ENCODE measurements around the gene PIK3CB. TPM values are rescaled to one million over a fixed set of nuclear protein-coding genes. Genes with fewer than 3 reads are reported as not detected.

The PIK3CB gene
- polyA plus RNA-seq, 1 of the 3 experiments (the other 2 are of a cell fraction), result 6.8 TPM

DNA sequence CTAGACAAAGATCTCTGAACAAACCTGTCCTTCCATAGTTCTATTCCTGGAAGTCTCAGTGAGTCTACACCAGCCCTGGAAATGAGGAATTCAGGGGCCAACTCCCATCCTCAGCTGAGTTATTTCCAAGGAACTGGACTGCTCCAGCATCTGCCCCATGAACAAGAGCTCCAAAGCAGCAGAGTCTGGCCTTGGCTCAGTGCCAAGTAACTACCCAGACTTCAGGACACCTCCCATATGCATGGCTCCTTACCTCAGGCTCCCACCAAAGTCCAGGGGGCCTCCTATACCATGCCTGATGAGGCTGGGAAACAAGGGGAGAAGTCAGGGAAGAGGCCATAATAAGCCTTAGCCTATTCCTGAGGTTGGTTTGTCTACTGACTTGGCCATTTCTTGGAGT is 181.2 kb downstream of the PIK3CB start (continued):
- TF ChIP-seq MXI1 (IDR thresholded peaks at IDR 0.05; ENCODE audit: low read depth, low read length) (no peak), MEF2A (IDR thresholded peaks at IDR 0.05; ENCODE audit: borderline replicate concordance, low read depth) (no peak)

DNA sequence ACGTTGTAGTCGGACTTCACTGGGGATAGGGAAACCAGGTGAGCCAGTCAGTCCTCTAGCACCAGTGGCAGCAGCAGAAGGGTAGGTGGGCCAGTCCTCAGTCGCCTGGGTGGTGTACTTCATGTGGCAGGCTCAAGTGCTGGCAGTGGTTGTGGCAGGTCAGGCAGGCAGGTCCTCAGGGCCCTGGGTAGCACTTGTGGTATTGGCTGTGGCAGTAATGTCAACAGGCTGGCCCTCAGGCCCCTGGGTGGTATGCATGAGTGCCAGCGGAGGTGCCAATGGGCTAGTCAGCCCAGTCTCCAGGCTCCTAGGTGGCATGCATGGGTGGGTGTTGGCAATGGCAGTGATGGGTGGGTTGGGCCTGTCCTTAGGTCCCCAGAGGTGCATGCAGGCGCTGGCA is 185.6 kb downstream of the PIK3CB start:
- no peak for TF ChIP-seq MXI1 (IDR thresholded peaks at IDR 0.05; ENCODE audit: low read depth, low read length)
- no peak for TF ChIP-seq POLR2AphosphoS5 (IDR thresholded peaks at IDR 0.05; ENCODE audit: low read depth, low read length)
- TF ChIP-seq, protein P1, sequence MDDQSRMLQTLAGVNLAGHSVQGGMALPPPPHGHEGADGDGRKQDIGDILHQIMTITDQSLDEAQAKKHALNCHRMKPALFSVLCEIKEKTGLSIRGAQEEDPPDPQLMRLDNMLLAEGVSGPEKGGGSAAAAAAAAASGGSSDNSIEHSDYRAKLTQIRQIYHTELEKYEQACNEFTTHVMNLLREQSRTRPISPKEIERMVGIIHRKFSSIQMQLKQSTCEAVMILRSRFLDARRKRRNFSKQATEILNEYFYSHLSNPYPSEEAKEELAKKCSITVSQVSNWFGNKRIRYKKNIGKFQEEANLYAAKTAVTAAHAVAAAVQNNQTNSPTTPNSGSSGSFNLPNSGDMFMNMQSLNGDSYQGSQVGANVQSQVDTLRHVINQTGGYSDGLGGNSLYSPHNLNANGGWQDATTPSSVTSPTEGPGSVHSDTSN (IDR thresholded peaks at IDR 0.05), result no peak
- TF ChIP-seq, protein P2, sequence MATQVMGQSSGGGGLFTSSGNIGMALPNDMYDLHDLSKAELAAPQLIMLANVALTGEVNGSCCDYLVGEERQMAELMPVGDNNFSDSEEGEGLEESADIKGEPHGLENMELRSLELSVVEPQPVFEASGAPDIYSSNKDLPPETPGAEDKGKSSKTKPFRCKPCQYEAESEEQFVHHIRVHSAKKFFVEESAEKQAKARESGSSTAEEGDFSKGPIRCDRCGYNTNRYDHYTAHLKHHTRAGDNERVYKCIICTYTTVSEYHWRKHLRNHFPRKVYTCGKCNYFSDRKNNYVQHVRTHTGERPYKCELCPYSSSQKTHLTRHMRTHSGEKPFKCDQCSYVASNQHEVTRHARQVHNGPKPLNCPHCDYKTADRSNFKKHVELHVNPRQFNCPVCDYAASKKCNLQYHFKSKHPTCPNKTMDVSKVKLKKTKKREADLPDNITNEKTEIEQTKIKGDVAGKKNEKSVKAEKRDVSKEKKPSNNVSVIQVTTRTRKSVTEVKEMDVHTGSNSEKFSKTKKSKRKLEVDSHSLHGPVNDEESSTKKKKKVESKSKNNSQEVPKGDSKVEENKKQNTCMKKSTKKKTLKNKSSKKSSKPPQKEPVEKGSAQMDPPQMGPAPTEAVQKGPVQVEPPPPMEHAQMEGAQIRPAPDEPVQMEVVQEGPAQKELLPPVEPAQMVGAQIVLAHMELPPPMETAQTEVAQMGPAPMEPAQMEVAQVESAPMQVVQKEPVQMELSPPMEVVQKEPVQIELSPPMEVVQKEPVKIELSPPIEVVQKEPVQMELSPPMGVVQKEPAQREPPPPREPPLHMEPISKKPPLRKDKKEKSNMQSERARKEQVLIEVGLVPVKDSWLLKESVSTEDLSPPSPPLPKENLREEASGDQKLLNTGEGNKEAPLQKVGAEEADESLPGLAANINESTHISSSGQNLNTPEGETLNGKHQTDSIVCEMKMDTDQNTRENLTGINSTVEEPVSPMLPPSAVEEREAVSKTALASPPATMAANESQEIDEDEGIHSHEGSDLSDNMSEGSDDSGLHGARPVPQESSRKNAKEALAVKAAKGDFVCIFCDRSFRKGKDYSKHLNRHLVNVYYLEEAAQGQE (IDR thresholded peaks at IDR 0.05; ENCODE audit: low read depth, low read length), result no peak
- no peak for TF ChIP-seq GABPA (IDR thresholded peaks at IDR 0.05; ENCODE audit: low read depth)
- TF ChIP-seq NFIC (IDR thresholded peaks at IDR 0.05; ENCODE audit: borderline replicate concordance), result no peak
- no peak for TF ChIP-seq NRF1 (IDR thresholded peaks at IDR 0.05; ENCODE audit: low read depth, low read length)
- TF ChIP-seq, protein P3, sequence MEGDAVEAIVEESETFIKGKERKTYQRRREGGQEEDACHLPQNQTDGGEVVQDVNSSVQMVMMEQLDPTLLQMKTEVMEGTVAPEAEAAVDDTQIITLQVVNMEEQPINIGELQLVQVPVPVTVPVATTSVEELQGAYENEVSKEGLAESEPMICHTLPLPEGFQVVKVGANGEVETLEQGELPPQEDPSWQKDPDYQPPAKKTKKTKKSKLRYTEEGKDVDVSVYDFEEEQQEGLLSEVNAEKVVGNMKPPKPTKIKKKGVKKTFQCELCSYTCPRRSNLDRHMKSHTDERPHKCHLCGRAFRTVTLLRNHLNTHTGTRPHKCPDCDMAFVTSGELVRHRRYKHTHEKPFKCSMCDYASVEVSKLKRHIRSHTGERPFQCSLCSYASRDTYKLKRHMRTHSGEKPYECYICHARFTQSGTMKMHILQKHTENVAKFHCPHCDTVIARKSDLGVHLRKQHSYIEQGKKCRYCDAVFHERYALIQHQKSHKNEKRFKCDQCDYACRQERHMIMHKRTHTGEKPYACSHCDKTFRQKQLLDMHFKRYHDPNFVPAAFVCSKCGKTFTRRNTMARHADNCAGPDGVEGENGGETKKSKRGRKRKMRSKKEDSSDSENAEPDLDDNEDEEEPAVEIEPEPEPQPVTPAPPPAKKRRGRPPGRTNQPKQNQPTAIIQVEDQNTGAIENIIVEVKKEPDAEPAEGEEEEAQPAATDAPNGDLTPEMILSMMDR (IDR thresholded peaks at IDR 0.05), result no peak
- TF ChIP-seq, protein P4, sequence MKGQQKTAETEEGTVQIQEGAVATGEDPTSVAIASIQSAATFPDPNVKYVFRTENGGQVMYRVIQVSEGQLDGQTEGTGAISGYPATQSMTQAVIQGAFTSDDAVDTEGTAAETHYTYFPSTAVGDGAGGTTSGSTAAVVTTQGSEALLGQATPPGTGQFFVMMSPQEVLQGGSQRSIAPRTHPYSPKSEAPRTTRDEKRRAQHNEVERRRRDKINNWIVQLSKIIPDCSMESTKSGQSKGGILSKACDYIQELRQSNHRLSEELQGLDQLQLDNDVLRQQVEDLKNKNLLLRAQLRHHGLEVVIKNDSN (IDR thresholded peaks at IDR 0.05; ENCODE audit: borderline replicate concordance, low read depth), result no peak
- TF ChIP-seq CHD2 (IDR thresholded peaks at IDR 0.05; ENCODE audit: low read length, partially characterized antibody), result no peak
- TF ChIP-seq MEF2A (IDR thresholded peaks at IDR 0.05; ENCODE audit: borderline replicate concordance, low read depth), result no peak
- TF ChIP-seq MAX (IDR thresholded peaks at IDR 0.05; ENCODE audit: low read depth), result no peak
- TF ChIP-seq EP300 (IDR thresholded peaks at IDR 0.05; ENCODE audit: borderline replicate concordance in 1 of 2, low read depth in 1 of 2, low read length in 1 of 2), result no peak
- Histone ChIP-seq H3K36me3 (replicated peaks in 1 of 2; ENCODE audit: control insufficient read depth in 1 of 2, insufficient read depth in 2 of 2, low read length in 1 of 2) (peaks cover 10 to 31% of the 10 kb centered on the region in 2 experiments), H3K4me1 (ENCODE audit: control insufficient read depth in 1 of 2, insufficient read depth in 2 of 2, low read depth in 1 of 2, low read length in 1 of 2) (no peaks in the 10 kb centered on the region), H2AFZ (ENCODE audit: low read depth) (no peak overlapping the region), H3K27ac (ENCODE audit: low read depth in 2 of 2, low read length in 1 of 2) (no peak overlapping the region), H3K79me2 (ENCODE audit: insufficient read depth) (no peaks in the 10 kb centered on the region), H3K9ac (no peak overlapping the region), H3K9me3 (no peaks in the 10 kb centered on the region), H3K27me3 (ENCODE audit: insufficient read depth) (no peaks in the 10 kb centered on the region), H3F3A (replicated peaks; ENCODE audit: insufficient read depth) (peaks cover 5% of the 10 kb centered on the region), H3K4me3 (ENCODE audit: low read depth in 2 of 2, low read length in 1 of 2) (no peak overlapping the region), H4K20me1 (ENCODE audit: insufficient read depth) (no peaks in the 10 kb centered on the region), H3K4me2 (no peak overlapping the region), H3K9me2 (no peaks in the 10 kb centered on the region)
- no peak for DNase-seq
- WGBS (ENCODE audit: low lambda C conversion rate), result 100% methylated on average over 3 of the region's 5 CpGs
- POLR2A ChIA-PET, result no interaction called here
- CTCF ChIA-PET, result no interaction called here
